NT2/D1 (cell line): ENCODE measurements around the gene MIPOL1.

Experiments used
- SUZ12 ChIP-seq: IDR thresholded peaks from 2 replicates; pipeline ENCODE4 v1.6.1; 2011; ENCODE audit not compliant: insufficient read length, insufficient read depth; ENCODE audit errors: extremely low read depth
- YY1 ChIP-seq: IDR thresholded peaks from 2 replicates; pipeline ENCODE4 v1.6.1; 2011; ENCODE audit not compliant: insufficient read length, insufficient read depth
- ZNF274 ChIP-seq: IDR thresholded peaks from 2 replicates; pipeline ENCODE4 v1.6.1; 2011; ENCODE audit warnings: mild to moderate bottlenecking, low read depth, low read length

GRCh38 chr14:37592482-37593408, 395.0 kb downstream of the MIPOL1 start:
- TF ChIP-seq SUZ12 (no peak), ZNF274 (no peak), YY1 (no peak)
